Measurements from ENCODE around the gene SLC38A3. TPM values are rescaled to one million over a fixed set of nuclear protein-coding genes. Genes with fewer than 3 reads are reported as not detected.

SLC38A3 gene
- total RNA-seq, 4 donors from 2014 or later: not detected

DNA sequence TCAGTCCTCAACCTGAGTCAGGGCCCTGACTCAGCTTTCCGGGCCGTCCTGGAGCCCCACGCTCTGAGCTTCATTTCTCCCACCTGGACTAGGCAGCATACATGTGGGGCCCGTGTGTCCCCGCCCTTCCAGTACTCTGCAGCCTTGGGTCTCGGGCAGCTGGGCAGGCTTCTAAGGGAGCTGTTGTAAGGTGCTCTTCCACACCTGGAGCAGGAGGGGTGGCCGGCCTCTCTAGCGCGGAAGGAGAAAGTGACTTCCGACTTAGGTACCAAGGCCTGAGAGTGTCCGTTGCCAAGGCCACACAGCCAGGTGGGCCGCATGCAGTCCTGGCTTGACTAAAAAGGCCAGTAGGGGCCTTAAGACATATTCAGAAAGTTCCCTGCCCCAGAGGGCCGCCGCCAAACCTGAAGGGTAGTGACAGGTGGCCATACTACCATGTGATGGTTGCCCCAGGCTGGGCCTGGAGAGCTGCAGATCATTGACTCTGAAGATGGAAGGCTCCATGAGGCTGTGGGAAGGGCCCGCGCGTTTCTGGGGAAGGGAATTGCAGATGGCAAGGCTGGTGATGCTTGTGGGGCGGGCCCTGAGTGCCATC, 54.5 kb downstream of the SLC38A3 start:
- no peak for TF ChIP-seq CTCF (IDR thresholded peaks at IDR 0.05; ENCODE audit: low read depth)

GRCh38 chr3:50260027-50260941, 55.2 kb downstream of the SLC38A3 start:
- no peak for TF ChIP-seq CTCF (IDR thresholded peaks at IDR 0.05; ENCODE audit: low read depth)

GRCh38 chr3:50260942-50261441, 55.9 kb downstream of the SLC38A3 start:
- no peak for TF ChIP-seq CTCF (IDR thresholded peaks at IDR 0.05; ENCODE audit: low read depth)

DNA sequence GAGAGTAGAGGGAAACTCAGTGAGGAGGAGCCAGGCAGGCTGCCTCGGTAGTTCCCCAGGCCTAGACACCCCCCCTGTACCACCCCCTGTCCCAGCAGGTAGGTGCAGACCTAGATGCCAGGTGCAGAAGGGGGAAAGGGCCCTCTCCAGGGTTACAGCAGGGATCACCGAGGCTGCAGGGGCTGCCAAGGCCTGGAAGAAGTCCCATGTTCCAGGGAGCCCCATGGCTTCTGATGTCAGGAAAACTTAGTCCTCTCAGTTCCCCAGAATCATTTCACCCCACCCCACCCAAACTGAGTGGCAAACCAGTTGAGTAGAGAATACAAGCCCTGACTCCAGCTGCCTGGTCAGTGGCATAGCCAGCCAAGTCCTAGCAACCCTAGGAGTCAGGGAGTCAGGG, 56.4 kb downstream of the SLC38A3 start:
- TF ChIP-seq CTCF (IDR thresholded peaks at IDR 0.05; ENCODE audit: low read depth): no peak

DNA sequence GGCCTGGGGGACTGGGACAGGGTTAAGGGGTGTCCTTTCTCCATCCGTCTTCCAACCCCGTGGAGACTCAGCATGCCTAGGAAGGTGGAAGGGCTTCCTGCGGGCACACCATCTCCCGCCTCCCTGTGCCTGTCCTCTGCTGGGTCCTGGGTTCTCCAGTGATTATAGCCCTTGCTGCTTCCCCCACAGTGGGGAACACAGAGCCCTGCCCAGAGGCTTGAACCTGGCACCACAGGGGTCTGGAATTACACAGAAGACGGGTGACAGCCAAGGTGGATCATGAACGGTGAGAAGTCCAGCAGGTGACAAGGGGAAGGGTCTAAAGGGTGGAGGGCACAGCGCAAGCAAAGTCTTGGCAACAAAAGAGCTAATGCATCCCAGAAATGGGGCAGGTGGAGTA, 57.7 kb downstream of the SLC38A3 start:
- no peak for TF ChIP-seq CTCF (IDR thresholded peaks at IDR 0.05; ENCODE audit: low read depth)

- TF ChIP-seq CTCF (IDR thresholded peaks at IDR 0.05; ENCODE audit: low read depth): no peak
Observed at GRCh38 chr3:50263478-50264382, 58.7 kb downstream of the SLC38A3 start.

Measured in subcutaneous adipose tissue (tissue), 4 donors.